GM12872 (cell line): ENCODE results near the gene KRTAP16-1.

ENCODE experiments used
- CTCF ChIP-seq: IDR thresholded peaks from 3 replicates; pipeline ENCODE4 v1.5.1; 2011; ENCODE audit warnings: low read depth, mild to moderate bottlenecking, low read length, moderate library complexity; ENCODE audit not compliant: insufficient read depth

The KRTAP16-1 gene

DNA sequence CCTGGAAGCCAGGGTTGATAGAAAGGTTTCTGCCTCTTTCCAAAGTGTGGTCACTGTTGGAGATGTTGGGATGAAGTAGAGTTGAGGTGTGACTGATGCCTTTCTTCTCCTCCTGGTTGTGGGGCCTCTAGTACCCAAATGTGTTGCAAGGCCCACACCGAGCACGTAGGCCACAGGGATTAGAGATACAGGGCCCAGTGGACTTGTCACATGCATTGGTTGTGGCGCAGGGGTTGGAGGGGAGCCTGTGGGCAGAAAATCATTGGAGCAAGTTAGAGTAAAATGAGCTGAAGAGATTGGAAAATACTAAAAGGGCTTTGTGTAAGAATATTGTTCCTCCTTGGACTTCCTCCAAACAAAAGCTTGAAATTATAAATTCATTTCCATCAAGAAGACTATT is 36.9 kb upstream of the KRTAP16-1 start:
- no peak for TF ChIP-seq CTCF

- no peak for TF ChIP-seq CTCF
Observed at GRCh38 chr17:41343029-41343428, 33.9 kb upstream of the KRTAP16-1 start.

DNA sequence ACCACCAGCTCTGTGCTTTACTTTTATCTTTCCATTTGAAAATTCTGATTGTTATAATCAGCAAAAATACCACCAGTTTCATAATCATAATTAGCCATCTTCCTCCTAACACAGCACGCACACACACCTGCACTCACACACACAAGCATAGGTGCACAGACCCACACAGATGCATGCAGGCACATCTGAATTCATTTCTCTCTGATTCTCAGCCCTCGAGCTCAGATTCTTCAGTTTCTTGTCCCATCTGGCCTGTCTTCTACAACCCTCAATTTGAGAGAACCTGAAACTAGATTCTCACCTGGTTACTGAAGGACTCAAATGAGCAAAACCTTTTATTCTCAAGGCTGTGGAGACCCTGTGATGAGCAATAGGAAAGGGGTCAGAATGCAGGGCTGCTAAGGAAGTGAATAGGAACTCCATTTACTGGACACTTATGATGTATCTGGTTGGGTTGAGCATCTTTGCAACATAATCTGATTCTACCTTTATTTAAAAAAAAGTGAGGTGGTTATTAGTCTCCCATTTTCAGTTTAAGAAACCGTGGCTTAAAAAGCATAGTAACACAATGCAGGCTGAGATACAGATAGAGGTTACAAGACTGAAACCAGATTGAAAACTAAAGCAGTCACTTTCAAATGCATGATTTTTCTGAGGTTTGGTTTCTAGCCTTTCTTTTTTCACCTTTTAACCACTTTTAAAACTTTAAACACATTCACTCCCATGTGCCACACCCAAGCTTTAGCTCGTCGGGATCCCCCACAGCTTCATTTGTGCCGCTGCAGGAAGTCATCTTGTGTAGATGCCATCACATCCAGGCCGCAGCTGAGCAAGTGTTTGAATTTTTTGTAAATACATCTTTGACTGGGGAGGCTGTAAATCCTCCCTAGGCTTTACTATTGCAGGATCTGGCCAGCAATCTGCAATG is 32.1 kb upstream of the KRTAP16-1 start:
- TF ChIP-seq CTCF: no peak

GRCh38 chr17:41340494-41340893 is 31.4 kb upstream of the KRTAP16-1 start:
- peak; percentile 24; the same call in 1 of the 3 replicates for TF ChIP-seq CTCF

DNA sequence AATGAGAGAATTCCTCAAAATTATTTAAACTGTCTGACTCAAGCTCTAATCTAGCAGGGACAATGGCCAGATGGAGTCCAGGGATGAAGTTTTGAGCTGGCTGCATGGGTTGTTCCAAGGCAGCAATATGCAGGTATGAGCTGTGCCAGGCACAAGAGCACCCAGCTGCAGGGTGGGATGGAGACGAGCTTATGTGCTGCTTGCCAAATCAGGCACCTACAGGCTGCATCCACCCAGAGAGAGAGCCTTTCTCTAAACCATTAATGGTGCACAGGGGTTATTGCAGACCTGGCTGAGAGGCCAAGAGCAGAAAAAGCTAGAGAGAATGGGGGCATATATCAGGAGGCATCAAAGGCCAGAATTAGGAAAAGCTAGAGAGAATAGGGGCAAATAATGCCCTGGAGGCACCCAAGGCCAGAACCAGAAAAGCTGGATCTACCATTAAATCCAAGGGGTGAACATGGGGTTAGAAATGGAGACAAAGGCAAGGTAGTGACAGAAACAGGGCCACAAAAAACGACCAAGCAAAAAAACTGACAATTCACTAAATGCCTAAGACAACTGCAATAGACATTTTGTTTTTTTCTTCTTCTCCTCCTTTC is 30.6 kb upstream of the KRTAP16-1 start:
- TF ChIP-seq CTCF: no peak

GRCh38 chr17:41338961-41339485 is 29.9 kb upstream of the KRTAP16-1 start:
- TF ChIP-seq CTCF: no peak

- no peak for TF ChIP-seq CTCF
Observed at GRCh38 chr17:41335747-41336146, 26.6 kb upstream of the KRTAP16-1 start.
